Transverse colon (tissue), 4 donors: Measurements from ENCODE around the gene CPXM2.

ENCODE experiments used
- CTCF ChIP-seq, 5 experiments: fragments of 200-600 bp in 3 of 5; fragments of 450-650 bp in 2 of 5; sonication (generic) in 3 of 5; IDR thresholded peaks; 1 replicate in 2 of 5; 2 replicates in 3 of 5; pipeline ENCODE4 v1.5.1; 2016 to 2017; ENCODE audit warnings: antibody characterized with exemption in 5 of 5, inconsistent platforms in 3 of 5, mild to moderate bottlenecking in 2 of 5, moderate library complexity in 1 of 5
- POLR2A ChIP-seq: fragments of 450-650 bp; IDR thresholded peaks from one replicate; pipeline ENCODE4 v1.6.1; 2016; ENCODE audit warnings: antibody characterized with exemption, mild to moderate bottlenecking, moderate library complexity
- POLR2AphosphoS5 ChIP-seq, 3 donors: sonication (generic); formaldehyde crosslinking; IDR thresholded peaks; one replicate each; pipeline ENCODE4 v1.6.1; 2016; ENCODE audit warnings: antibody characterized with exemption in 3 of 3

GRCh38 chr10:123759041-123759440, 132.6 kb downstream of the CPXM2 start:
- no peak for TF ChIP-seq CTCF (IDR thresholded peaks at IDR 0.05)
- no peak for TF ChIP-seq POLR2AphosphoS5 (IDR thresholded peaks at IDR 0.05)
- no peak for TF ChIP-seq POLR2A
